Endothelial cell of umbilical vein (primary cell): ENCODE results near the gene GLRA1. TPM values are rescaled to one million over a fixed set of nuclear protein-coding genes. Genes with fewer than 3 reads are reported as not detected.

ENCODE experiments used
- BruUV-seq: library from RNA; stranded (reverse); fragments of 400-500 nt; replicated peaks from 2 replicates; lab custom pipeline; 2021; lab: Mats Ljungman, UMichigan
- CTCF ChIA-PET: fragments of 300-600, 350-600 bp; sonication (Branson Sonifier 250); formaldehyde crosslinking; loops from one replicate; lab custom pipeline; 2021; ENCODE audit warnings: antibody characterized with exemption, inconsistent platforms; lab: Charles Lee
- POLR2A ChIA-PET: fragments of 300-600, 350-600 bp; sonication (Branson Sonifier 250); formaldehyde crosslinking; loops from one replicate; lab custom pipeline; 2021; ENCODE audit warnings: antibody characterized with exemption, inconsistent platforms; lab: Charles Lee
- DNase-seq: peaks from one replicate; pipeline ENCODE4 v3.0.0-alpha.2; 2011; ENCODE audit warnings: low read depth, low spot score
- FAIRE-seq: peaks from 2 replicates; lab custom pipeline; 2011; peaks lifted over from hg19 to GRCh38; lab: Jason Lieb, UNC
- H2AFZ ChIP-seq: 2 replicates; pipeline ENCODE4 v1.6.0; 2012; ENCODE audit warnings: low read depth, low read length, control low read depth, inconsistent platforms
- H3K27ac ChIP-seq: 2 replicates; pipeline ENCODE4 v1.5.1; 2011; ENCODE audit warnings: low read depth, mild to moderate bottlenecking, control low read depth, low read length, moderate library complexity; ENCODE audit not compliant: insufficient read depth
- H3K27me3 ChIP-seq, 2 experiments: 2 replicates each; pipeline versions ENCODE4 v1.6.0 to v1.6.1; 2011; ENCODE audit warnings: low read length in 2 of 2, mixed read lengths in 1 of 2; ENCODE audit not compliant: control insufficient read depth in 2 of 2, insufficient read depth in 2 of 2
- H3K36me3 ChIP-seq, 2 experiments: 2 replicates in 1 of 2; 3 replicates in 1 of 2; pipeline ENCODE4 v1.5.1; 2011; ENCODE audit warnings: low read length in 2 of 2, mild to moderate bottlenecking in 1 of 2, moderate library complexity in 1 of 2; ENCODE audit not compliant: control insufficient read depth in 2 of 2, insufficient read depth in 2 of 2; ENCODE audit errors: extremely low read depth in 1 of 2
- H3K4me1 ChIP-seq: 3 replicates; pipeline ENCODE4 v1.5.1; 2011; ENCODE audit warnings: mild to moderate bottlenecking, low read length; ENCODE audit not compliant: control insufficient read depth, insufficient read depth; ENCODE audit errors: extremely low read depth
- H3K4me2 ChIP-seq: 2 replicates; pipeline ENCODE4 v1.6.1; 2011; ENCODE audit warnings: low read length, control low read depth, mixed read lengths; ENCODE audit not compliant: insufficient read depth
- H3K4me3 ChIP-seq, 3 experiments: fragments of 200-600 bp in 1 of 3; sonication (generic), shearing (Covaris generic) in 1 of 3; replicated peaks in 1 of 3; 2 replicates each; pipeline ENCODE4 v1.5.1; 2011 to 2016; ENCODE audit warnings: control low read depth in 3 of 3, low read length in 3 of 3, mild to moderate bottlenecking in 2 of 3, inconsistent platforms in 1 of 3, low read depth in 1 of 3, moderate library complexity in 1 of 3; ENCODE audit not compliant: insufficient read depth in 1 of 3
- H3K79me2 ChIP-seq: 2 replicates; pipeline ENCODE4 v1.6.0; 2012; ENCODE audit warnings: low read length, inconsistent platforms; ENCODE audit not compliant: control insufficient read depth, insufficient read depth
- H3K9ac ChIP-seq: replicated peaks from 2 replicates; pipeline ENCODE3; 2011; ENCODE audit warnings: low read length, control low read depth; ENCODE audit not compliant: insufficient read depth; ENCODE audit errors: extremely low read depth
- H3K9me1 ChIP-seq: replicated peaks from 3 replicates; pipeline ENCODE4 v1.6.0; 2011; ENCODE audit warnings: mild to moderate bottlenecking, low read length; ENCODE audit not compliant: control insufficient read depth, insufficient read depth; ENCODE audit errors: extremely low read depth
- H3K9me3 ChIP-seq: replicated peaks from 2 replicates; pipeline ENCODE4 v1.5.1; 2012; ENCODE audit warnings: low read length, inconsistent platforms; ENCODE audit not compliant: control insufficient read depth, insufficient read depth
- H4K20me1 ChIP-seq: replicated peaks from 2 replicates; pipeline ENCODE3; 2011; ENCODE audit warnings: mild to moderate bottlenecking, low read length; ENCODE audit not compliant: control insufficient read depth, insufficient read depth; ENCODE audit errors: extremely low read depth
- EZH2 ChIP-seq: IDR thresholded peaks from 2 replicates; pipeline ENCODE4 v1.6.1; 2012; ENCODE audit warnings: borderline replicate concordance, low read depth, mild to moderate bottlenecking, moderate library complexity, low read length, inconsistent platforms; ENCODE audit not compliant: severe bottlenecking
- FOS ChIP-seq: IDR thresholded peaks from 2 replicates; pipeline ENCODE4 v1.6.1; 2011; ENCODE audit warnings: mild to moderate bottlenecking, low read length, moderate library complexity, borderline replicate concordance; ENCODE audit not compliant: insufficient read depth
- GATA2 ChIP-seq: IDR thresholded peaks from 2 replicates; pipeline ENCODE4 v1.7.0; 2011; ENCODE audit warnings: low read depth, mild to moderate bottlenecking, moderate library complexity, mixed read lengths, low read length; ENCODE audit not compliant: insufficient read length, insufficient read depth
- JUN ChIP-seq: IDR thresholded peaks from 2 replicates; pipeline ENCODE4 v1.6.1; 2011; ENCODE audit warnings: borderline replicate concordance, low read depth; ENCODE audit not compliant: insufficient read length, insufficient read depth
- MYC ChIP-seq: IDR thresholded peaks from one replicate; pipeline ENCODE4 v1.6.1; 2011; ENCODE audit warnings: mild to moderate bottlenecking, low read depth, low read length
- POLR2A ChIP-seq: IDR thresholded peaks from 2 replicates; pipeline ENCODE4 v1.6.1; 2012; ENCODE audit warnings: low read depth, mild to moderate bottlenecking, control low read depth, low read length
- POLR2AphosphoS5 ChIP-seq: IDR thresholded peaks from 2 replicates; pipeline ENCODE4 v1.6.1; 2012; ENCODE audit warnings: low read depth, mild to moderate bottlenecking, control low read depth, low read length, moderate library complexity; ENCODE audit not compliant: insufficient read depth
- dilution Hi-C: fragments of 300-500 bp; cut with MboI; formaldehyde crosslinking; loops from one replicate; pipeline ENCODE4 v1.15.0; 2019; ENCODE audit warnings: low sequenced_read_pairs; ENCODE audit not compliant: extremely low pct_ligation_motif_present
- intact Hi-C: fragments of 100-400 bp; cut with micrococcal nuclease; formaldehyde crosslinking; loops from one replicate; pipeline ENCODE4 v1.10.0; 2022
- polyA plus RNA-seq, 4 experiments: library from polyadenylated mRNA; depleted of rRNA in 3 of 4; stranded (reverse) in 3 of 4; unstranded in 1 of 4; fragments of >200 nt; gene quantifications; 2 replicates each; pipeline versions ENCODE4 v1.2.1 to v1.2.3, GENCODE V29; 2011 to 2012; ENCODE audit warnings: missing spikeins in 1 of 4
- total RNA-seq: library from RNA; stranded (reverse); gene quantifications from 2 replicates; pipeline ENCODE4 v1.2.3, GENCODE V29; 2021
- TF ChIP-seq, protein P1 (sequence below), 2 donors: IDR thresholded peaks; 1 replicate in 1 of 2; 2 replicates in 1 of 2; pipeline ENCODE4 v1.5.1; 2011; ENCODE audit warnings: low read length in 2 of 2, mild to moderate bottlenecking in 2 of 2, moderate library complexity in 2 of 2, control low read depth in 1 of 2, inconsistent platforms in 1 of 2, low read depth in 1 of 2; ENCODE audit not compliant: insufficient read depth in 1 of 2; ENCODE audit errors: extremely low read depth in 1 of 2
- TF ChIP-seq, protein P2 (sequence below): IDR thresholded peaks from 2 replicates; pipeline ENCODE4 v1.6.1; 2011; ENCODE audit not compliant: insufficient read depth, insufficient read length

The GLRA1 gene
- total and polyA plus RNA-seq, 2 donors (not counting 3 experiments of a cell fraction or from before 2014, with no cell fraction given): not detected

DNA sequence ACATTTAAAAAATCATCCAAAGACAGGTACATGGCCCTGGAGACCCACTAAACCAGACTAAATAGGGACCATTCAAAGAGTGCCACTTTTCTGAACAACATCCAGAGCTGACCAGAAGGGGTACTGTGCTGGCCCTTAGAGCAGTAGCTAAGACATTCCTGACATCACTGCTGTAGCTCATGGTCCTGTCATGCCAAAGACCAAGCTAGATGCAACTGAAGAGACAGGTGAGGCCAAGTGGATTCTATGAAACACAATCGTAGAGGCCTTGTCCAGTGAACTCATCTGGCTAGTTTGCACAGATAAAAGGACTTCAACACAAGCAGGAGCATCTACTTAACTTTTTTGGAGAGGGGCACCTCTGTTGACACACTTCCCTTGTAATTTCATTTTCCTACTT, 109.6 kb downstream of the GLRA1 start:
- peaks cover 7 to 19% of the 10 kb centered on the region in 2 experiments for H3K36me3 ChIP-seq
- dilution Hi-C loops: no loop called here
- POLR2A ChIA-PET: no interaction called here

More for the DNA sequence above, 109.6 kb downstream of the GLRA1 start:
- Histone ChIP-seq H3K9me3 (no peaks in the 10 kb centered on the region), H3K9ac (no peak overlapping the region), H3K4me1 (no peaks in the 10 kb centered on the region), H3K9me1 (no peaks in the 10 kb centered on the region), H3K27me3 (no peaks in the 10 kb centered on the region), H2AFZ (no peak overlapping the region), H3K4me2 (no peak overlapping the region), H3K79me2 (peaks cover 7% of the 10 kb centered on the region), H4K20me1 (no peaks in the 10 kb centered on the region), H3K4me3 (no peak overlapping the region), H3K27ac (no peak overlapping the region)
- no peak for FAIRE-seq
- TF ChIP-seq GATA2 (no peak), EZH2 (no peak), POLR2A (no peak), FOS (no peak), POLR2AphosphoS5 (no peak), MYC (no peak), JUN (no peak)
- TF ChIP-seq, protein P1, sequence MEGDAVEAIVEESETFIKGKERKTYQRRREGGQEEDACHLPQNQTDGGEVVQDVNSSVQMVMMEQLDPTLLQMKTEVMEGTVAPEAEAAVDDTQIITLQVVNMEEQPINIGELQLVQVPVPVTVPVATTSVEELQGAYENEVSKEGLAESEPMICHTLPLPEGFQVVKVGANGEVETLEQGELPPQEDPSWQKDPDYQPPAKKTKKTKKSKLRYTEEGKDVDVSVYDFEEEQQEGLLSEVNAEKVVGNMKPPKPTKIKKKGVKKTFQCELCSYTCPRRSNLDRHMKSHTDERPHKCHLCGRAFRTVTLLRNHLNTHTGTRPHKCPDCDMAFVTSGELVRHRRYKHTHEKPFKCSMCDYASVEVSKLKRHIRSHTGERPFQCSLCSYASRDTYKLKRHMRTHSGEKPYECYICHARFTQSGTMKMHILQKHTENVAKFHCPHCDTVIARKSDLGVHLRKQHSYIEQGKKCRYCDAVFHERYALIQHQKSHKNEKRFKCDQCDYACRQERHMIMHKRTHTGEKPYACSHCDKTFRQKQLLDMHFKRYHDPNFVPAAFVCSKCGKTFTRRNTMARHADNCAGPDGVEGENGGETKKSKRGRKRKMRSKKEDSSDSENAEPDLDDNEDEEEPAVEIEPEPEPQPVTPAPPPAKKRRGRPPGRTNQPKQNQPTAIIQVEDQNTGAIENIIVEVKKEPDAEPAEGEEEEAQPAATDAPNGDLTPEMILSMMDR (IDR thresholded peaks at IDR 0.05; ENCODE audit: extremely low read depth in 1 of 2, insufficient read depth in 1 of 2, low read depth in 1 of 2, low read length in 2 of 2): no peak
- TF ChIP-seq, protein P2, sequence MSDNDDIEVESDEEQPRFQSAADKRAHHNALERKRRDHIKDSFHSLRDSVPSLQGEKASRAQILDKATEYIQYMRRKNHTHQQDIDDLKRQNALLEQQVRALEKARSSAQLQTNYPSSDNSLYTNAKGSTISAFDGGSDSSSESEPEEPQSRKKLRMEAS: no peak
- no peak for DNase-seq
- intact Hi-C loops: no loop called here
- no TSS peak for BruUV-seq
- CTCF ChIA-PET: interaction anchor here (1.0 to 3.0 kb wide), 3 partner anchors 11 to 328 kb away, joined by 3 to 8 read pairs (median 4); no protein-coding TSS in a partner anchor
